ENCODE measurements around the gene NTRK1.

Gene NTRK1

GRCh38 chr1:156926175-156926574 lies 65.5 kb downstream of the NTRK1 start (continued):
- TF ChIP-seq ZNF544 (tag by site-specific recombination; IDR thresholded peaks at IDR 0.05): no peak
- no peak for TF ChIP-seq MYNN (tag by site-specific recombination; IDR thresholded peaks at IDR 0.05; ENCODE audit: borderline replicate concordance)
- TF ChIP-seq ZNF157 (tag by site-specific recombination; IDR thresholded peaks at IDR 0.05): no peak
- peak; percentile 53; the same call in 1 of the 2 replicates for TF ChIP-seq ZNF366 (tag by site-specific recombination; conservative IDR thresholded peaks at IDR 0.05)
- TF ChIP-seq, protein P1, sequence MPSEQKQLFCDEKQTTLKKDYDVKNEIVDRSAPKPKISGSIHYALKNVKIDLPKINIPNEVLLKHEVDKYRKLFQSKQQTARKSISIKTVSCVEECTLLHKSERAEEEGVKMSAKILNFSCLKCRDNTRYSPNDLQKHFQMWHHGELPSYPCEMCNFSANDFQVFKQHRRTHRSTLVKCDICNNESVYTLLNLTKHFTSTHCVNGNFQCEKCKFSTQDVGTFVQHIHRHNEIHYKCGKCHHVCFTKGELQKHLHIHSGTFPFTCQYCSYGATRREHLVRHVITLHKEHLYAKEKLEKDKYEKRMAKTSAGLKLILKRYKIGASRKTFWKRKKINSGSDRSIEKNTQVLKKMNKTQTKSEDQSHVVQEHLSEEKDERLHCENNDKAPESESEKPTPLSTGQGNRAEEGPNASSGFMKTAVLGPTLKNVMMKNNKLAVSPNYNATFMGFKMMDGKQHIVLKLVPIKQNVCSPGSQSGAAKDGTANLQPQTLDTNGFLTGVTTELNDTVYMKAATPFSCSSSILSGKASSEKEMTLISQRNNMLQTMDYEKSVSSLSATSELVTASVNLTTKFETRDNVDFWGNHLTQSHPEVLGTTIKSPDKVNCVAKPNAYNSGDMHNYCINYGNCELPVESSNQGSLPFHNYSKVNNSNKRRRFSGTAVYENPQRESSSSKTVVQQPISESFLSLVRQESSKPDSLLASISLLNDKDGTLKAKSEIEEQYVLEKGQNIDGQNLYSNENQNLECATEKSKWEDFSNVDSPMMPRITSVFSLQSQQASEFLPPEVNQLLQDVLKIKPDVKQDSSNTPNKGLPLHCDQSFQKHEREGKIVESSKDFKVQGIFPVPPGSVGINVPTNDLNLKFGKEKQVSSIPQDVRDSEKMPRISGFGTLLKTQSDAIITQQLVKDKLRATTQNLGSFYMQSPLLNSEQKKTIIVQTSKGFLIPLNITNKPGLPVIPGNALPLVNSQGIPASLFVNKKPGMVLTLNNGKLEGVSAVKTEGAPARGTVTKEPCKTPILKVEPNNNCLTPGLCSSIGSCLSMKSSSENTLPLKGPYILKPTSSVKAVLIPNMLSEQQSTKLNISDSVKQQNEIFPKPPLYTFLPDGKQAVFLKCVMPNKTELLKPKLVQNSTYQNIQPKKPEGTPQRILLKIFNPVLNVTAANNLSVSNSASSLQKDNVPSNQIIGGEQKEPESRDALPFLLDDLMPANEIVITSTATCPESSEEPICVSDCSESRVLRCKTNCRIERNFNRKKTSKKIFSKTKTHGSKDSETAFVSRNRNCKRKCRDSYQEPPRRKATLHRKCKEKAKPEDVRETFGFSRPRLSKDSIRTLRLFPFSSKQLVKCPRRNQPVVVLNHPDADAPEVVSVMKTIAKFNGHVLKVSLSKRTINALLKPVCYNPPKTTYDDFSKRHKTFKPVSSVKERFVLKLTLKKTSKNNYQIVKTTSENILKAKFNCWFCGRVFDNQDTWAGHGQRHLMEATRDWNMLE (tag by site-specific recombination; conservative IDR thresholded peaks at IDR 0.05; ENCODE audit: low read depth): 0 out of 2 replicates have a peak, but pooled peaks have one; percentile 16
- no peak for TF ChIP-seq ZNF777 (tag by site-specific recombination; IDR thresholded peaks at IDR 0.05; ENCODE audit: borderline replicate concordance)
- TF ChIP-seq, protein P2, sequence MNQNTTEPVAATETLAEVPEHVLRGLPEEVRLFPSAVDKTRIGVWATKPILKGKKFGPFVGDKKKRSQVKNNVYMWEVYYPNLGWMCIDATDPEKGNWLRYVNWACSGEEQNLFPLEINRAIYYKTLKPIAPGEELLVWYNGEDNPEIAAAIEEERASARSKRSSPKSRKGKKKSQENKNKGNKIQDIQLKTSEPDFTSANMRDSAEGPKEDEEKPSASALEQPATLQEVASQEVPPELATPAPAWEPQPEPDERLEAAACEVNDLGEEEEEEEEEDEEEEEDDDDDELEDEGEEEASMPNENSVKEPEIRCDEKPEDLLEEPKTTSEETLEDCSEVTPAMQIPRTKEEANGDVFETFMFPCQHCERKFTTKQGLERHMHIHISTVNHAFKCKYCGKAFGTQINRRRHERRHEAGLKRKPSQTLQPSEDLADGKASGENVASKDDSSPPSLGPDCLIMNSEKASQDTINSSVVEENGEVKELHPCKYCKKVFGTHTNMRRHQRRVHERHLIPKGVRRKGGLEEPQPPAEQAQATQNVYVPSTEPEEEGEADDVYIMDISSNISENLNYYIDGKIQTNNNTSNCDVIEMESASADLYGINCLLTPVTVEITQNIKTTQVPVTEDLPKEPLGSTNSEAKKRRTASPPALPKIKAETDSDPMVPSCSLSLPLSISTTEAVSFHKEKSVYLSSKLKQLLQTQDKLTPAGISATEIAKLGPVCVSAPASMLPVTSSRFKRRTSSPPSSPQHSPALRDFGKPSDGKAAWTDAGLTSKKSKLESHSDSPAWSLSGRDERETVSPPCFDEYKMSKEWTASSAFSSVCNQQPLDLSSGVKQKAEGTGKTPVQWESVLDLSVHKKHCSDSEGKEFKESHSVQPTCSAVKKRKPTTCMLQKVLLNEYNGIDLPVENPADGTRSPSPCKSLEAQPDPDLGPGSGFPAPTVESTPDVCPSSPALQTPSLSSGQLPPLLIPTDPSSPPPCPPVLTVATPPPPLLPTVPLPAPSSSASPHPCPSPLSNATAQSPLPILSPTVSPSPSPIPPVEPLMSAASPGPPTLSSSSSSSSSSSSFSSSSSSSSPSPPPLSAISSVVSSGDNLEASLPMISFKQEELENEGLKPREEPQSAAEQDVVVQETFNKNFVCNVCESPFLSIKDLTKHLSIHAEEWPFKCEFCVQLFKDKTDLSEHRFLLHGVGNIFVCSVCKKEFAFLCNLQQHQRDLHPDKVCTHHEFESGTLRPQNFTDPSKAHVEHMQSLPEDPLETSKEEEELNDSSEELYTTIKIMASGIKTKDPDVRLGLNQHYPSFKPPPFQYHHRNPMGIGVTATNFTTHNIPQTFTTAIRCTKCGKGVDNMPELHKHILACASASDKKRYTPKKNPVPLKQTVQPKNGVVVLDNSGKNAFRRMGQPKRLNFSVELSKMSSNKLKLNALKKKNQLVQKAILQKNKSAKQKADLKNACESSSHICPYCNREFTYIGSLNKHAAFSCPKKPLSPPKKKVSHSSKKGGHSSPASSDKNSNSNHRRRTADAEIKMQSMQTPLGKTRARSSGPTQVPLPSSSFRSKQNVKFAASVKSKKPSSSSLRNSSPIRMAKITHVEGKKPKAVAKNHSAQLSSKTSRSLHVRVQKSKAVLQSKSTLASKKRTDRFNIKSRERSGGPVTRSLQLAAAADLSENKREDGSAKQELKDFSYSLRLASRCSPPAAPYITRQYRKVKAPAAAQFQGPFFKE (tag by site-specific recombination; IDR thresholded peaks at IDR 0.05; ENCODE audit: borderline replicate concordance): no peak
- TF ChIP-seq, protein P3, sequence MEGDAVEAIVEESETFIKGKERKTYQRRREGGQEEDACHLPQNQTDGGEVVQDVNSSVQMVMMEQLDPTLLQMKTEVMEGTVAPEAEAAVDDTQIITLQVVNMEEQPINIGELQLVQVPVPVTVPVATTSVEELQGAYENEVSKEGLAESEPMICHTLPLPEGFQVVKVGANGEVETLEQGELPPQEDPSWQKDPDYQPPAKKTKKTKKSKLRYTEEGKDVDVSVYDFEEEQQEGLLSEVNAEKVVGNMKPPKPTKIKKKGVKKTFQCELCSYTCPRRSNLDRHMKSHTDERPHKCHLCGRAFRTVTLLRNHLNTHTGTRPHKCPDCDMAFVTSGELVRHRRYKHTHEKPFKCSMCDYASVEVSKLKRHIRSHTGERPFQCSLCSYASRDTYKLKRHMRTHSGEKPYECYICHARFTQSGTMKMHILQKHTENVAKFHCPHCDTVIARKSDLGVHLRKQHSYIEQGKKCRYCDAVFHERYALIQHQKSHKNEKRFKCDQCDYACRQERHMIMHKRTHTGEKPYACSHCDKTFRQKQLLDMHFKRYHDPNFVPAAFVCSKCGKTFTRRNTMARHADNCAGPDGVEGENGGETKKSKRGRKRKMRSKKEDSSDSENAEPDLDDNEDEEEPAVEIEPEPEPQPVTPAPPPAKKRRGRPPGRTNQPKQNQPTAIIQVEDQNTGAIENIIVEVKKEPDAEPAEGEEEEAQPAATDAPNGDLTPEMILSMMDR (tag by site-specific recombination; IDR thresholded peaks at IDR 0.05): no peak
- TF ChIP-seq, protein P4, sequence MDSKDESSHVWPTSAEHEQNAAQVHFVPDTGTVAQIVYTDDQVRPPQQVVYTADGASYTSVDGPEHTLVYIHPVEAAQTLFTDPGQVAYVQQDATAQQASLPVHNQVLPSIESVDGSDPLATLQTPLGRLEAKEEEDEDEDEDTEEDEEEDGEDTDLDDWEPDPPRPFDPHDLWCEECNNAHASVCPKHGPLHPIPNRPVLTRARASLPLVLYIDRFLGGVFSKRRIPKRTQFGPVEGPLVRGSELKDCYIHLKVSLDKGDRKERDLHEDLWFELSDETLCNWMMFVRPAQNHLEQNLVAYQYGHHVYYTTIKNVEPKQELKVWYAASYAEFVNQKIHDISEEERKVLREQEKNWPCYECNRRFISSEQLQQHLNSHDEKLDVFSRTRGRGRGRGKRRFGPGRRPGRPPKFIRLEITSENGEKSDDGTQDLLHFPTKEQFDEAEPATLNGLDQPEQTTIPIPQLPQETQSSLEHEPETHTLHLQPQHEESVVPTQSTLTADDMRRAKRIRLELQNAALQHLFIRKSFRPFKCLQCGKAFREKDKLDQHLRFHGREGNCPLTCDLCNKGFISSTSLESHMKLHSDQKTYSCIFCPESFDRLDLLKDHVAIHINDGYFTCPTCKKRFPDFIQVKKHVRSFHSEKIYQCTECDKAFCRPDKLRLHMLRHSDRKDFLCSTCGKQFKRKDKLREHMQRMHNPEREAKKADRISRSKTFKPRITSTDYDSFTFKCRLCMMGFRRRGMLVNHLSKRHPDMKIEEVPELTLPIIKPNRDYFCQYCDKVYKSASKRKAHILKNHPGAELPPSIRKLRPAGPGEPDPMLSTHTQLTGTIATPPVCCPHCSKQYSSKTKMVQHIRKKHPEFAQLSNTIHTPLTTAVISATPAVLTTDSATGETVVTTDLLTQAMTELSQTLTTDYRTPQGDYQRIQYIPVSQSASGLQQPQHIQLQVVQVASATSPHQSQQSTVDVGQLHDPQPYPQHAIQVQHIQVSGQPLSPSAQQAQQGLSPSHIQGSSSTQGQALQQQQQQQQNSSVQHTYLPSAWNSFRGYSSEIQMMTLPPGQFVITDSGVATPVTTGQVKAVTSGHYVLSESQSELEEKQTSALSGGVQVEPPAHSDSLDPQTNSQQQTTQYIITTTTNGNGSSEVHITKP (tag by site-specific recombination; IDR thresholded peaks at IDR 0.05): peak; percentile 25; the same call in 1 of the 2 replicates
- TF ChIP-seq SP7 (tag by site-specific recombination; IDR thresholded peaks at IDR 0.05): peak; percentile 76
- no peak for TF ChIP-seq KLF10 (tag by site-specific recombination; IDR thresholded peaks at IDR 0.05)
- TF ChIP-seq ZNF660 (tag by site-specific recombination; IDR thresholded peaks at IDR 0.05): peak; percentile 65
- peak; percentile 51; the same call in 1 of the 2 replicates for TF ChIP-seq REST (tag by site-specific recombination; IDR thresholded peaks at IDR 0.05)
- TF ChIP-seq SP3 (tag by site-specific recombination; IDR thresholded peaks at IDR 0.05): no peak
- peak; percentile 74 for TF ChIP-seq GLIS1 (tag by site-specific recombination; IDR thresholded peaks at IDR 0.05)
- peak; percentile 86; the same call in 1 of the 2 replicates for TF ChIP-seq ZNF394 (tag by site-specific recombination; IDR thresholded peaks at IDR 0.05; ENCODE audit: borderline replicate concordance)
- no peak for TF ChIP-seq BCL11B (tag by site-specific recombination; IDR thresholded peaks at IDR 0.05; ENCODE audit: low read depth)

Data from HEK293 (cell line).